ENCODE data around the gene DLK1. TPM values are rescaled to one million over a fixed set of nuclear protein-coding genes. Genes with fewer than 3 reads are reported as not detected.

DLK1 gene
- total RNA-seq, 1 donor from 2014 or later: 8.6 TPM

GRCh38 chr14:100728962-100729361 is 2.3 kb downstream of the DLK1 start:
- H3K4me3 ChIP-seq: no peak overlapping the region
- TF ChIP-seq POLR2A (IDR thresholded peaks at IDR 0.05): no peak
- TF ChIP-seq CTCF (IDR thresholded peaks at IDR 0.05): no peak
- no peak for TF ChIP-seq POLR2AphosphoS5 (IDR thresholded peaks at IDR 0.05; ENCODE audit: insufficient read depth in 1 of 2, low read depth in 1 of 2)
- H3K27me3 ChIP-seq: no peaks in the 10 kb centered on the region
- no peak overlapping the region for H3K27ac ChIP-seq
- intact Hi-C loops (cut with DNase I): loop anchor here (1.0 kb wide), 1 partner anchor 44 kb away; no protein-coding TSS in a partner anchor
- H3K36me3 ChIP-seq: no peaks in the 10 kb centered on the region
- no peaks in the 10 kb centered on the region for H3K9me3 ChIP-seq
- H3K4me1 ChIP-seq: no peaks in the 10 kb centered on the region
- DNase-seq (ENCODE audit: extremely low spot score in 2 of 2): no peak

GRCh38 chr14:100729982-100730381 is 3.3 kb downstream of the DLK1 start:
- no peaks in the 10 kb centered on the region for H3K27me3 ChIP-seq
- H3K27ac ChIP-seq: no peak overlapping the region
- H3K4me1 ChIP-seq: no peaks in the 10 kb centered on the region
- DNase-seq (ENCODE audit: extremely low spot score in 2 of 2): no peak
- H3K36me3 ChIP-seq: no peaks in the 10 kb centered on the region
- H3K9me3 ChIP-seq: no peaks in the 10 kb centered on the region
- TF ChIP-seq CTCF (IDR thresholded peaks at IDR 0.05): no peak
- no peak for TF ChIP-seq POLR2A (IDR thresholded peaks at IDR 0.05)
- no peak for TF ChIP-seq POLR2AphosphoS5 (IDR thresholded peaks at IDR 0.05; ENCODE audit: insufficient read depth in 1 of 2, low read depth in 1 of 2)
- intact Hi-C loops (cut with DNase I): no loop called here
- no peak overlapping the region for H3K4me3 ChIP-seq

- intact Hi-C loops (cut with DNase I): no loop called here
- H3K27ac ChIP-seq: no peak overlapping the region
- no peaks in the 10 kb centered on the region for H3K4me1 ChIP-seq
- no peak for TF ChIP-seq POLR2A (IDR thresholded peaks at IDR 0.05)
- no peak for TF ChIP-seq CTCF (IDR thresholded peaks at IDR 0.05)
- no peak for TF ChIP-seq POLR2AphosphoS5 (IDR thresholded peaks at IDR 0.05; ENCODE audit: insufficient read depth in 1 of 2, low read depth in 1 of 2)
- no peaks in the 10 kb centered on the region for H3K9me3 ChIP-seq
- H3K36me3 ChIP-seq: no peaks in the 10 kb centered on the region
- DNase-seq (ENCODE audit: extremely low spot score in 2 of 2): no peak
- no peaks in the 10 kb centered on the region for H3K27me3 ChIP-seq
- H3K4me3 ChIP-seq: no peak overlapping the region
Measured at GRCh38 chr14:100730581-100730980, 3.9 kb downstream of the DLK1 start.

GRCh38 chr14:100731011-100731670 is 4.4 kb downstream of the DLK1 start:
- no peak overlapping the region for H3K27ac ChIP-seq
- H3K27me3 ChIP-seq: no peaks in the 10 kb centered on the region
- H3K4me3 ChIP-seq: no peak overlapping the region
- H3K9me3 ChIP-seq: no peaks in the 10 kb centered on the region
- no peaks in the 10 kb centered on the region for H3K4me1 ChIP-seq
- TF ChIP-seq POLR2AphosphoS5 (IDR thresholded peaks at IDR 0.05; ENCODE audit: insufficient read depth in 1 of 2, low read depth in 1 of 2): no peak
- no peak for TF ChIP-seq CTCF (IDR thresholded peaks at IDR 0.05)
- no peak for TF ChIP-seq POLR2A (IDR thresholded peaks at IDR 0.05)
- no peaks in the 10 kb centered on the region for H3K36me3 ChIP-seq
- intact Hi-C loops (cut with DNase I): no loop called here
- no peak for DNase-seq (ENCODE audit: extremely low spot score in 2 of 2)

Measured in vagina (tissue), 2 donors.